GM21528 (cell line): ENCODE measurements around the gene KRTAP12-4.
"Not testable (repeated sequence)": the region's sequence is repeated elsewhere in the genome, so short reads cannot be mapped to it uniquely, and the experiment has no call there.

Source experiments
- ATAC-seq: cut with Tn5 transposase; IDR thresholded peaks from one replicate; pipeline ENCODE4 v1.9.1; 2021; ENCODE audit warnings: mild to moderate bottlenecking, moderate library complexity; ENCODE audit not compliant: unreplicated experiment, low FRiP score

KRTAP12-4 gene

GRCh38 chr21:44689740-44690139 lies 35.3 kb upstream of the KRTAP12-4 start:
- ATAC-seq, result not testable (repeated sequence)

- ATAC-seq, result no peak
Measured at GRCh38 chr21:44687671-44688070, 33.2 kb upstream of the KRTAP12-4 start.

- ATAC-seq, result no peak
Measured at GRCh38 chr21:44686843-44687561, 32.5 kb upstream of the KRTAP12-4 start.

GRCh38 chr21:44686000-44686781 lies 31.7 kb upstream of the KRTAP12-4 start:
- no peak for ATAC-seq

- not testable (repeated sequence) for ATAC-seq
Measured at GRCh38 chr21:44685050-44685449, 30.6 kb upstream of the KRTAP12-4 start.

- ATAC-seq, result no peak
Measured at GRCh38 chr21:44684483-44684882, 30.0 kb upstream of the KRTAP12-4 start.

- ATAC-seq, result no peak
Measured at GRCh38 chr21:44684077-44684476, 29.6 kb upstream of the KRTAP12-4 start.

GRCh38 chr21:44682580-44683151 lies 28.2 kb upstream of the KRTAP12-4 start:
- ATAC-seq, result no peak

GRCh38 chr21:44681861-44682579 lies 27.6 kb upstream of the KRTAP12-4 start, which contains the start of gene KRTAP12-1:
Gene KRTAP12-1, minus strand, starts transcription at chr21:44682163. Its CDS starts 40 bp downstream, at chr21:44682123.
- ATAC-seq, result no peak

GRCh38 chr21:44681152-44681551 lies 26.7 kb upstream of the KRTAP12-4 start:
- no peak for ATAC-seq

- no peak for ATAC-seq
Measured at GRCh38 chr21:44677881-44678280, 23.4 kb upstream of the KRTAP12-4 start.

GRCh38 chr21:44671911-44672310 lies 17.5 kb upstream of the KRTAP12-4 start:
- no peak for ATAC-seq

GRCh38 chr21:44670642-44671432 lies 16.4 kb upstream of the KRTAP12-4 start:
- no peak for ATAC-seq

GRCh38 chr21:44667612-44668011 lies 13.2 kb upstream of the KRTAP12-4 start:
- ATAC-seq, result no peak

- ATAC-seq, result no peak
Measured at GRCh38 chr21:44666401-44667320, 12.2 kb upstream of the KRTAP12-4 start, which contains the start of gene KRTAP12-2. Gene KRTAP12-2, minus strand, starts transcription at chr21:44666927. Its CDS starts 41 bp downstream, at chr21:44666886.

- ATAC-seq, result no peak
Measured at GRCh38 chr21:44664691-44665090, 10.2 kb upstream of the KRTAP12-4 start.

- not testable (repeated sequence) for ATAC-seq
Measured at GRCh38 chr21:44661567-44661966, 7.1 kb upstream of the KRTAP12-4 start.

- ATAC-seq, result no peak
Measured at GRCh38 chr21:44658913-44659595, 4.6 kb upstream of the KRTAP12-4 start.
